Measurements from ENCODE around the gene PRMT2. TPM values are rescaled to one million over a fixed set of nuclear protein-coding genes. Genes with fewer than 3 reads are reported as not detected.

Gene PRMT2
- 118 and 209 TPM in 2 replicates for total RNA-seq

GRCh38 chr21:46635324-46636180 lies at the start of gene PRMT2:
TSS of gene PRMT2 (plus strand) at chr21:46635674. CDS start at chr21:46636952, 1,278 bp downstream.

GRCh38 chr21:46604975-46605766 lies 30.3 kb upstream of the PRMT2 start, which contains the start of gene S100B:
TSS of gene S100B (minus strand) at chr21:46605082. CDS start at chr21:46602415, 2,667 bp downstream.

Other genes starting within 250 kb of the PRMT2 start
- 23.6 and 79.7 TPM in 2 replicates for gene DIP2A, start 176.8 kb upstream of the PRMT2 start, total RNA-seq
- not detected in 2 replicates for gene S100B, start 30.6 kb upstream of the PRMT2 start, total RNA-seq

Data from bladder microvascular endothelial cell (primary cell).